ENCODE results near the gene RTL10. TPM values are rescaled to one million over a fixed set of nuclear protein-coding genes. Genes with fewer than 3 reads are reported as not detected.

Gene RTL10
- total and polyA plus RNA-seq, 10 of the 15 experiments (the other 5 are each of a cell fraction or from before 2014, with no cell fraction given), result 5.3 to 18.1 (median 10.3) TPM

GRCh38 chr22:19866665-19867009 lies 12.0 kb upstream of the RTL10 start:
- ChIA-PET CTCF (interaction anchor here (1.2 to 1.6 kb wide), 2 partner anchors 11 to 136 kb away, joined by 4 to 5 read pairs; no protein-coding TSS in a partner anchor), SMC1A (ENCODE audit: uncharacterized antibody, unreplicated experiment) (no interaction called here), POLR2A (no interaction called here), RAD21 (ENCODE audit: unreplicated experiment) (no interaction called here)
- H2AFZ ChIP-seq (ENCODE audit: control insufficient read depth, low read depth, low read length), result no peak overlapping the region
- no peak for DNase-seq (ENCODE audit: low read depth, low spot score)
- H3K4me3 ChIP-seq, result no peak overlapping the region
- H3K79me2 ChIP-seq (ENCODE audit: control insufficient read depth, insufficient read depth, low read length), result no peaks in the 10 kb centered on the region
- H3K9ac ChIP-seq (ENCODE audit: control insufficient read depth, insufficient read depth, low read length), result no peak overlapping the region
- no peak overlapping the region for H3K4me2 ChIP-seq (ENCODE audit: control insufficient read depth, insufficient read depth)
- no peaks in the 10 kb centered on the region for H4K20me1 ChIP-seq (ENCODE audit: control insufficient read depth, insufficient read depth)
- no peak for FAIRE-seq
- 50% methylated on average over 3 of the region's 3 CpGs for WGBS (ENCODE audit: insufficient coverage, insufficient replicate concordance, low lambda C conversion rate, missing lambda C conversion rate)
- H3K36me3 ChIP-seq (ENCODE audit: control insufficient read depth in 2 of 2, insufficient read depth in 2 of 2, low read length in 1 of 2), result no peaks in the 10 kb centered on the region
- no TSS peak for BruUV-seq (replicated peaks)
- intact Hi-C loops (cut with micrococcal nuclease; ENCODE audit: unreplicated experiment), result no loop called here
- H3K9me3 ChIP-seq (replicated peaks; ENCODE audit: control insufficient read depth, insufficient read depth, low read length), result no peaks in the 10 kb centered on the region
- no peaks in the 10 kb centered on the region for H3K4me1 ChIP-seq (ENCODE audit: control insufficient read depth, insufficient read depth, low read length)
- in situ Hi-C loops (cut with MboI), result no loop called here
- ATAC-seq, result no peak
- no peak overlapping the region for H3K27ac ChIP-seq (ENCODE audit: control insufficient read depth, insufficient read depth)
- no peaks in the 10 kb centered on the region for H3K27me3 ChIP-seq (replicated peaks in 1 of 2; ENCODE audit: control insufficient read depth in 2 of 2, insufficient read depth in 2 of 2, low read length in 1 of 2)
- TF ChIP-seq NR2C2 (IDR thresholded peaks at IDR 0.05; ENCODE audit: borderline replicate concordance, control insufficient read depth, insufficient read length, low read depth) (no peak), CTCF (IDR thresholded peaks at IDR 0.05 in 2 of 3, conservative IDR thresholded peaks at IDR 0.05 in 1 of 3; ENCODE audit: control insufficient read depth in 2 of 3, extremely low read depth in 1 of 3, insufficient read depth in 1 of 3, low read depth in 3 of 3, low read length in 3 of 3) (no peak), ZNF687 (IDR thresholded peaks at IDR 0.05) (no peak), BCL3 (IDR thresholded peaks at IDR 0.05; ENCODE audit: borderline replicate concordance, insufficient read depth, low read depth, low read length, poor library complexity, severe bottlenecking) (no peak), JUNB (IDR thresholded peaks at IDR 0.05) (no peak), TCF3 (IDR thresholded peaks at IDR 0.05; ENCODE audit: borderline replicate concordance, insufficient read depth, low read depth, low read length) (no peak), RFX5 (IDR thresholded peaks at IDR 0.05; ENCODE audit: low read depth, low read length) (no peak)
- TF ChIP-seq, protein P1, sequence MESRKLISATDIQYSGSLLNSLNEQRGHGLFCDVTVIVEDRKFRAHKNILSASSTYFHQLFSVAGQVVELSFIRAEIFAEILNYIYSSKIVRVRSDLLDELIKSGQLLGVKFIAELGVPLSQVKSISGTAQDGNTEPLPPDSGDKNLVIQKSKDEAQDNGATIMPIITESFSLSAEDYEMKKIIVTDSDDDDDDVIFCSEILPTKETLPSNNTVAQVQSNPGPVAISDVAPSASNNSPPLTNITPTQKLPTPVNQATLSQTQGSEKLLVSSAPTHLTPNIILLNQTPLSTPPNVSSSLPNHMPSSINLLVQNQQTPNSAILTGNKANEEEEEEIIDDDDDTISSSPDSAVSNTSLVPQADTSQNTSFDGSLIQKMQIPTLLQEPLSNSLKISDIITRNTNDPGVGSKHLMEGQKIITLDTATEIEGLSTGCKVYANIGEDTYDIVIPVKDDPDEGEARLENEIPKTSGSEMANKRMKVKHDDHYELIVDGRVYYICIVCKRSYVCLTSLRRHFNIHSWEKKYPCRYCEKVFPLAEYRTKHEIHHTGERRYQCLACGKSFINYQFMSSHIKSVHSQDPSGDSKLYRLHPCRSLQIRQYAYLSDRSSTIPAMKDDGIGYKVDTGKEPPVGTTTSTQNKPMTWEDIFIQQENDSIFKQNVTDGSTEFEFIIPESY (IDR thresholded peaks at IDR 0.05), result no peak
- TF ChIP-seq, protein P2, sequence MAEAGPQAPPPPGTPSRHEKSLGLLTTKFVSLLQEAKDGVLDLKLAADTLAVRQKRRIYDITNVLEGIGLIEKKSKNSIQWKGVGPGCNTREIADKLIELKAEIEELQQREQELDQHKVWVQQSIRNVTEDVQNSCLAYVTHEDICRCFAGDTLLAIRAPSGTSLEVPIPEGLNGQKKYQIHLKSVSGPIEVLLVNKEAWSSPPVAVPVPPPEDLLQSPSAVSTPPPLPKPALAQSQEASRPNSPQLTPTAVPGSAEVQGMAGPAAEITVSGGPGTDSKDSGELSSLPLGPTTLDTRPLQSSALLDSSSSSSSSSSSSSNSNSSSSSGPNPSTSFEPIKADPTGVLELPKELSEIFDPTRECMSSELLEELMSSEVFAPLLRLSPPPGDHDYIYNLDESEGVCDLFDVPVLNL (IDR thresholded peaks at IDR 0.05; ENCODE audit: low read depth, low read length), result no peak
